SK-N-DZ (cell line): ENCODE measurements around the gene PDE4C.

ENCODE experiments used
- DNase-seq: peaks from one replicate; pipeline ENCODE4 v3.0.0-alpha.2; 2015; ENCODE audit warnings: low spot score

Gene PDE4C

GRCh38 chr19:18254546-18255503 lies 28.6 kb upstream of the PDE4C start:
- no peak for DNase-seq

- no peak for DNase-seq
Observed at GRCh38 chr19:18253716-18254115, 27.5 kb upstream of the PDE4C start.

- no peak for DNase-seq
Observed at GRCh38 chr19:18253130-18253529, 26.9 kb upstream of the PDE4C start.

- DNase-seq, result no peak
Observed at GRCh38 chr19:18252370-18252717, 26.1 kb upstream of the PDE4C start.

- peak; percentile 68 for DNase-seq
Observed at GRCh38 chr19:18251587-18252369, 25.5 kb upstream of the PDE4C start.

GRCh38 chr19:18249834-18250233 lies 23.6 kb upstream of the PDE4C start:
- DNase-seq, result no peak

GRCh38 chr19:18245297-18245696 lies 19.1 kb upstream of the PDE4C start:
- DNase-seq, result no peak

GRCh38 chr19:18239303-18239702 lies 13.1 kb upstream of the PDE4C start:
- no peak for DNase-seq

- peak; percentile 58 for DNase-seq
Observed at GRCh38 chr19:18234194-18234593, 8.0 kb upstream of the PDE4C start.

- DNase-seq, result peak; percentile 46
Observed at GRCh38 chr19:18233224-18233825, 7.1 kb upstream of the PDE4C start.

- peak; percentile 74 for DNase-seq
Observed at GRCh38 chr19:18232540-18233223, 6.4 kb upstream of the PDE4C start.

- DNase-seq, result no peak
Observed at GRCh38 chr19:18231775-18232174, 5.5 kb upstream of the PDE4C start.

GRCh38 chr19:18230941-18231734 lies 4.9 kb upstream of the PDE4C start:
- DNase-seq, result no peak

- no peak for DNase-seq
Observed at GRCh38 chr19:18229915-18230314, 3.7 kb upstream of the PDE4C start.

GRCh38 chr19:18229474-18229873 lies 3.2 kb upstream of the PDE4C start:
- no peak for DNase-seq

GRCh38 chr19:18227781-18228271 lies 1.6 kb upstream of the PDE4C start:
- DNase-seq, result peak; percentile 51

- no peak for DNase-seq
Observed at GRCh38 chr19:18226956-18227780, 930 bp upstream of the PDE4C start.

- DNase-seq, result no peak
Observed at GRCh38 chr19:18225355-18225701, 910 bp downstream of the PDE4C start.

GRCh38 chr19:18224525-18225354 lies 1.5 kb downstream of the PDE4C start:
- peak; percentile 93 for DNase-seq
